Measurements from ENCODE around the gene PLCXD1. TPM values are rescaled to one million over a fixed set of nuclear protein-coding genes. Genes with fewer than 3 reads are reported as not detected.
"Not testable (repeated sequence)": the region's sequence is repeated elsewhere in the genome, so short reads cannot be mapped to it uniquely, and the experiment has no call there.

PLCXD1 gene
- total RNA-seq, 2 donors from 2014 or later: 12.6 to 19.1 TPM

DNA sequence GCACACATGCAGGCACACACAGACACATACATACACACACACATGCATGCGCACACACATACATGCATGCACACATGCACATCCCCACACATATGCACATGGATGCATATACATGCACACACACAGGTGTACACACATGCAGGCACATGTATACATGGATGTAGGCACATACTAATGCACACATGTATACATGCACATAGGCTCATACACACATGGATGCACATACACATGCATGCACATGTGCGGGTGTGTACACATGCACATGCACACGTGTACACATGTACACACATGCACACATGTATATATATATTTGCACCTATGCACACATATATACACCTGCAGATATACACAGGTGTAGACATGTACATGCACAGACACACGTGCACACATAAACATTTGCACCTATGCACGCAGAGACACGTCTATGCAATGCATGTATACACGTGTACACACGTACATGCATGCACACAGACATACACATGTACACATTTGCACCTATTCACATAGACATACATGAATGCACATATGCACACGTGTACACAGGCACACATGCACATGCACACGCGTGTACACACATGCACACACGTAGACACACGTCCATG, 4.0 kb downstream of the PLCXD1 start:
- ATAC-seq: no peak
- intact Hi-C loops (cut with DNase I, micrococcal nuclease): no loop called here
- no peak for DNase-seq

DNA sequence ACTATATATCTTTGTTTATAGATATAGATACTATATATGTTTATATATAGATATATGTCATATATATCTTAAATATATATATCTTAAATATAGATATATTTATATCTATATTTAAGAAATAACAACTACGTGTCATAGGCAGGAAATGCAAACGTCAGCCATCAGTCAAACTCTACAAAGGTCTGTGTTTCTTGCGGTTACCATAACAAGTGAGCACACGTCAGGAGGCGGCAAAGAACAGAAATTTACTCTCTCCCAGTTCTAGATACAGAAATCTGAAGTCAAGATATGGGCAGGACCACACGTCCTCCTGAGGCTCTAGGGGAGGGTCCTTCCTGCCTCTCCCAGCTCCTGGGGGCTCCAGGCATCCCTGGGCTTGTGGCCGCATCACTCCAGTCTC, 6.5 kb downstream of the PLCXD1 start:
- DNase-seq: no peak
- no peak for ATAC-seq
- intact Hi-C loops (cut with DNase I, micrococcal nuclease): no loop called here

DNA sequence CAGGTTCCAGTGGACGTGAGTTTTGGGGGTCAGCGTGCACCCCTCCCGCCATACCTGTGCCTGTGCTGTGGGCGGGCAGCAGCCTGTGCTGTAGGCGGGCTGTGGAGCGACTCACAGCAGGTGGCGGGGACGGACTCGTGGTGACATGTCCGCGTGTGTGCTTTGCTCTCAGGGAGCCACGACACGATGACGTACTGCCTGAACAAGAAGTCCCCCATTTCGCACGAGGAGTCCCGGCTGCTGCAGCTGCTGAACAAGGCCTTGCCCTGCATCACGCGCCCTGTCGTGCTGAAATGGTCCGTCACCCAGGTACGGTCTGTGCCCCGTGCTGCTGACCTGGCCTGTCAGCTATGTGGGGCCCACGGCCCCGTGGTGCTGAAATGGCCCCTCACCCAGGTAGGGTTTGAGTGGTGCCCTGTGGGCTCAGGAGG, 7.4 kb downstream of the PLCXD1 start:
- no peak for DNase-seq
- intact Hi-C loops (cut with DNase I, micrococcal nuclease): no loop called here
- no peak for ATAC-seq

DNA sequence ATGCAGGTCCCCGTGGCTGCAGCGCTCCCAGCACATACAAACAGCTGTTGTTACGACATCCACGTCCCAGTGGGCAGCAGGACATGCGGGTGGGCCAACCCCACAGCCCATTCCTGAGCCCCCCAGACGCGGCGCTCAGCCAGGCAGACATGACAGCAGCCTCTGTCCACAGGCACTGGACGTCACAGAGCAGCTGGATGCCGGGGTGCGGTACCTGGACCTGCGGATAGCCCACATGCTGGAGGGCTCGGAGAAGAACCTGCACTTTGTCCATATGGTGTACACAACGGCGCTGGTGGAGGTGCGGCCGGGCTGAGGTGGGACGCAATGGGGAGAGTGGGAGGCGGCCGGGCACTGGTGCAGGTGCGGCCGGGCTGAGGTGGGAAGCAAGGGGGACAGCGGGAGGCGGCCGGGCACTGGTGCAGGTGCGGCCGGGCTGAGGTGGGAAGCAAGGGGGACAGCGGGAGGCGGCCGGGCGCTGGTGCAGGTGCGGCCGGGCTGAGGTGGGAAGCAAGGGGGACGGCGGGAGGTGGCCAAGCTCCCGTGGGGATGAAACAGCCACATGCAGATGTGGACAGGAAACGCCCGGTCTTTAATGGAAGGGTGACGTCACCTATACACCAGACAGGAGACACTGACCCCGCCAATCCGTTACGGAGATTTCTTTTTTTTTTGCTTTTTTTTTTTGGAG, 9.4 kb downstream of the PLCXD1 start:
- intact Hi-C loops (cut with DNase I, micrococcal nuclease): no loop called here
- no peak for ATAC-seq
- DNase-seq: no peak

DNA sequence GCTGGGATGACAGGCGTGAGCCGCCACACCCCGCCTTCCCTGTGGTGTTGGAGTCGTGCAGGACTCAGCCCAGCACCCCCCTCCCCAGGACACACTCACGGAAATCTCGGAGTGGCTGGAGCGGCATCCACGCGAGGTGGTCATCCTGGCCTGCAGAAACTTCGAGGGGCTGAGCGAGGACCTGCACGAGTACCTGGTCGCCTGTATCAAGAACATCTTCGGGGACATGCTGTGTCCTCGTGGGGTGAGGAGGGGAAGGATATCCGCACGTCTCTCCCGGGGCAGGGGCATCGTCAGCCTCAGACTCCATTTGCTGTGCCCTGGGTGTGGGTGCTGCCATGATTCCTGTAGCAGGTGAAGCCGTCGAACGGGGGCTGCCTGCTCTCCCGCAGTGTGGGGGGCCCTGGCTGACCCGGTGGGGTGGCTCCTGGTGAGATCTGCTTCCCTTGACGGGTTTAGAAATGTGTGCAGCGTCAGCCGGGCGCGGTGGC, 10.3 kb downstream of the PLCXD1 start:
- DNase-seq (no peak), ATAC-seq (no peak)
- intact Hi-C loops (cut with DNase I, micrococcal nuclease): no loop called here

DNA sequence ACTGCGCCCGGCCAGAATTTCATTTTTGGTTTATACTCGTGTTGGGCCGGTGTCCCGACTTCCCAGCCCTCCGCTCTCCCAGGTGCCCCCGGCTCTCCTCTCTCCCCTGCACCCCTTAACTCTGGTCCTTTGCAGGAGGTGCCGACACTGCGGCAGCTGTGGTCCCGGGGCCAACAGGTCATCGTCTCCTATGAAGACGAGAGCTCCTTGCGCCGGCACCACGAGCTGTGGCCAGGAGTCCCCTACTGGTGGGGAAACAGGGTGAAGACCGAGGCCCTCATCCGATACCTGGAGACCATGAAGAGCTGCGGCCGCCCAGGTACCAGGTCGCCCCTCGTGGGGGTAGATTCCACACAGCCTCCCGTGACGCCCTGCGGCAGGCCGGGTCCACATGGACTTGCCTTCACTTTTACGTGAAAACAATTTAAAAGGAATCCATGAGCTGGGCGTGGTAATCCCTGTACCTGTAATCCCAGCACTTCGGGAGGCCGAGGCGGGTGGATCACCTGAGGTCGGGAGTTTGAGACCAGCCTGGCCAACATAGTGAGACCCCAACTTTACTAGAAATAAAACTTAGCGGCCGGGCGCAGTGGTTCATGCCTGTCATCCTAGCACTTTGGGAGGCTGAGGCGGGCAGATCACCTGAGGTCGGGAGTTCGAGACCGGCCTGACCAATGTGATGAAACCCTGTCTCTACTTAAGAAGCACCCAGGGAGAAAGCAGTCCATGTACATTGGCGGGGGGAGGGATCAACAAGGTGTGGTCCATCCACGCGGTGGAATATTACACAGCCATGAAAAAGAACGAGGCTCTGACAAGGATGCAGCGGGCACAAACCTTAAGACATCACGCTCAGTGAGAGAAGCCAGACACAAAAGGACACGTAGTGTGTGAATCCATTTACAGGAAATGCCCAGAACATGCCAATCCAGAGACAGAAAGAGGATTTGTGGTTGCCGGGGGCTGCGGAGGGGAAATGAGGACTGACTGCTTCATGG, 12.0 kb downstream of the PLCXD1 start:
- ATAC-seq (no peak), DNase-seq (no peak)
- intact Hi-C loops (cut with DNase I, micrococcal nuclease): no loop called here

DNA sequence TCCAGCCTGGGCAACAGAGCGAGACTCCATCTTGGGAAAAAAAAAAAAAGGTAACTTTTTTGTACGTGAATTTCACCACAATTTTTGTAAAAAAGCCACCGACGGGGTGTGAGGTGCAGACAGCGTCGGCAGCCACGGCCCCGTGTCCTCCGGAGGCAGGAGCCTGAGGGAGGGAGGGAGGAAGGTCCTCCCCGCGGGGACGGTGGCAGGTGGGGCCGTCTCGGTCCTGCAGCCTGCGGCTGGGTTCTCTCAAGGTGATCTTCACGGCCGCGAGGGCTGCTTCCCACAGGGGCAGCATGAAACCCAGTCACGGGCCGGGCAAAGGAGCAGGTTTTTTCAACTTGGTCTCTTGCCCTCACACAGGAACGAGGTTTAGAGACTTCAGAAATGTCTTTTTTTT, 14.0 kb downstream of the PLCXD1 start:
- ATAC-seq (no peak), DNase-seq (no peak)
- intact Hi-C loops (cut with DNase I, micrococcal nuclease): no loop called here

DNA sequence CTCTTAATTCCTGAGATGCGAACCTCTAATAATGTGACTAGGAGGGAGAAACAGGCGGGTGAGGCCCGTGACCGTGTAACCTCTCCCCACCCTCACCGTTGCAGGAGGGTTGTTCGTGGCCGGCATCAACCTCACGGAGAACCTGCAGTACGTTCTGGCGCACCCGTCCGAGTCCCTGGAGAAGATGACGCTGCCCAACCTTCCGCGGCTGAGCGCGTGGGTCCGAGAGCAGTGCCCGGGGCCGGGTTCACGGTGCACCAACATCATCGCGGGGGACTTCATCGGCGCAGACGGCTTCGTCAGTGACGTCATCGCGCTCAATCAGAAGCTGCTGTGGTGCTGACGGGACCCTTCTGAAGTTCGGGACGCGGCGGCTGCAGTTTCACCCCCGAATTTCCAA, 17.8 kb downstream of the PLCXD1 start:
- no peak for DNase-seq
- ATAC-seq: no peak
- intact Hi-C loops (cut with DNase I, micrococcal nuclease): no loop called here

DNA sequence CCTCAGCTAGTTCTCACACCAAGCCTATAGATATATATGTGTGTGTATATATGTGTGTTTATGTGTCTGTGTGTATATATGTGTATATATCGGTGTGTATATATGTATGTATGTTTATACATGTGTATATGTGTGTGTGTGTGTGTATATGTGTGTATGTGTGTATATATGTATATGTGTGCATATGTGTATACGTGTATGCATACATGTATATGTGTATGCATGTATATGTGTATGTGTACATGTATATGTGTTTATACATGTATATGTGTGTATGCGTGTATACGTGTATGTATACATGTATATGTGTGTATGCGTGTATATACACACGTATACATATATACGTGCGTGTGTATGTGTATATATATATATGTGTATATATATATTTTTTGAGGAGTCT, 19.2 kb downstream of the PLCXD1 start:
- DNase-seq: no peak
- intact Hi-C loops (cut with DNase I, micrococcal nuclease): no loop called here
- no peak for ATAC-seq

DNA sequence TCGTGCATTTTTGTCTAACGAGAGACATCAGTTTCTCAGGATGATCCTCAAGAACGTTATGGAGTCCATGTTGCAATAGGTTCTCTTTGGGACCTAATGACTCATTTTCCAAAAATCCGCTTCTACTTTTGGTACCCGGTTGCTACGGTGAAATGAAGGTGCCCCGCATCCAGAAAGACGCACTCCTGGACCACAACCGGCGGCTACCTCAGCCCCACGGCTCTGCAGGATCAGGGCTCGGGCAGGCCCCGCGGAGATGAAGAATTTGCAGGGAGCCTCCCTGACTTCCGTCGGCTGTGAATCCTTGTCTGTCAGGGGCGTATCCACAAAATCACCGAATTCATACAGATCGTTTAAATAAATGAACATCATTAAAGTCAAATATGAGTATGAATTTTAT, 21.8 kb downstream of the PLCXD1 start:
- DNase-seq (no peak), ATAC-seq (no peak)
- intact Hi-C loops (cut with DNase I, micrococcal nuclease): no loop called here

DNA sequence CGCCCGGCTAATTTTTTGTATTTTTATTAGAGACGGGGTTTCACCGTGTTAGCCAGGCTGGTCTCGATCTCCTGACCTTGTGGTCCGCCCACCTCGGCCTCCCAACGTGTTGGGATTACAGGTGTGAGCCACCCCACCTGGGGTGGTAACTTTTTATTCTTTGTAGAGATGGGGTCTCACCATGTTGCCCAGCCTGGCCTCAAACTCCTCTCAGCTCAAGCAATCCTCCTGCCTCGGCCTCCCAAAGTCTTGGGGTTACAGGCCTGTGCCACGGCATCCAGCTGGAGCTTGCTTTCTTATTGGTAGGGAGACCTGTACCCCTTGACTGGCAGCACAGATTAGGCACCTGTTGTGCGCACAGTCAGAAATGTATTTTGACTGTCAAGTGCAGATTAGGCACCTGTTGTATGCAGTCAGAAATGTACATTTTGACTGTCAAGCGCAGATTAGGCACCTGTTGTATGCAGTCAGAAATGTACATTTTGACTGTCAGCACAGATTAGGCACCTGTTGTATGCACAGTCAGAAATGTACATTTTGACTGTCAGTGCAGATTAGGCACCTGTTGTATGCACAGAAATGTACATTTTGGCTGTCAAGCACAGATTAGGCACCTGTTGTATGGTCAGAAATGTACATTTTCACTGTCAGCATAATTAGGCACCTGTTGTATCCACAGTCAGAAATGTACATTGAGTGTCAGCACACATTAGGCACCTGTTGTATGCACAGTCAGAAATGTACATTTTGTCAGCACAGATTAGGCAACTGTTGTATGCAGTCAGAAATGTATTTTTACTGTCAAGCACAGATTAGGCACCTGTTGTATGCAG, 24.8 kb downstream of the PLCXD1 start:
- ATAC-seq; intact Hi-C loops (cut with DNase I, micrococcal nuclease); DNase-seq: not testable (repeated sequence)

DNA sequence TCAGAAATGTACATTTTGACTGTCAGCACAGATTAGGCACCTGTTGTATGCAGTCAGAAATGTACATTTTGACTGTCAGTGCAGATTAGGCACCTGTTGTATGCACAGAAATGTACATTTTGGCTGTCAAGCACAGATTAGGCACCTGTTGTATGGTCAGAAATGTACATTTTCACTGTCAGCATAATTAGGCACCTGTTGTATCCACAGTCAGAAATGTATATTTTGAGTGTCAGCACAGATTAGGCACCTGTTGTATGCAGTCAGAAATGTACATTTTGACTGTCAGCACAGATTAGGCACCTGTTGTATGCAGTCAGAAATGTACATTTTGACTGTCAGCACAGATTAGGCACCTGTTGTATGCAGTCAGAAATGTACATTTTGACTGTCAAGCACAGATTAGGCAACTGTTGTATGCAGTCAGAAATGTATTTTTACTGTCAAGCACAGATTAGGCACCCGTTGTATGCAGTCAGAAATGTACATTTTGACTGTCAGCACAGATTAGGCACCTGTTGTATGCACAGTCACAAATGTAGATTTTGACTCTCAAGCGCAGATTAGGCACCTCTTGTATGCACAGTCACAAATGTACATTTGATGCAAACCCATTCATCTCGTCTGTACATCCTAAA, 25.6 kb downstream of the PLCXD1 start:
- ATAC-seq; intact Hi-C loops (cut with DNase I, micrococcal nuclease); DNase-seq: not testable (repeated sequence)

DNA sequence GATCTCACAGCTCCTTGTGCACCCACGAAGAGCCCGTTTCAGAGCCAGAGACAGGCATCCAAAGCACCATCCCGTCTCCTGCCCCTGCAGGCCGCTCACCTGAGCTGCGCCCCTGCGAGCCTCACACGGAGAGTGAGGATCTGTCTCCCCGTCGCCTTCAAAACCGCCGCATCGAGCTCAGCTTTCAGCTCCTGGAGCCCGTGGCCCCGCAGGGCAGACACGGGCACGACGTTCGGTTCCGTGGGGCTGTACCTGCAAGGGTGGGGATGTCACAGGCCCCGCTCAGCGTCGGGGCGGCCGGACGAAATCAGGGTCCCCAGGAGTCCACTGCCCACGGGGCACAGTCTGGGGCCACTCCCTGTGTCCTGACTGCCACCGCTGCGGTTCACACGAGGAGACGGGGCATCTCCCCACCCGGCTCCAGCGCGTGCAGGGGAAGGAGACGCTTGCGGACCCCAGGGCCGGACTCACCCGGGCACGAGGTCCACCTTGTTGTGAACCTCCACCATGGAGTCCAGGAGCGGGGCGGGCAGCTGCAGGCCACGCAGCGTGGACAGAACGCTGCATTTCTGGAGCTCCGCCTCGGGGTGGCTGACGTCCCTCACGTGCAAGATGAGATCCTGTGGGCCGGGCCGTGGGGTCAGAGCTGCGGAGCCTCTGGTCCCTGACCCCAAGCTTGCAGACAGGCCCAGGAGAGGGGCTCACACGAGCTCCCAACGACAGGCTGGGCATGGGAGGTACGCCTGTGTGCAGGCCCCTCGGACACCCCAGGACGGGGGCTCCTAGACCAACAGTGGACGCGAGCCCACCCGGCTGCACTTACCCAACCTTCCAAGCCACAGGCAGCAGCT, 26.3 kb downstream of the PLCXD1 start:
- intact Hi-C loops (cut with DNase I, micrococcal nuclease): no loop called here
- DNase-seq (no peak), ATAC-seq (no peak)

DNA sequence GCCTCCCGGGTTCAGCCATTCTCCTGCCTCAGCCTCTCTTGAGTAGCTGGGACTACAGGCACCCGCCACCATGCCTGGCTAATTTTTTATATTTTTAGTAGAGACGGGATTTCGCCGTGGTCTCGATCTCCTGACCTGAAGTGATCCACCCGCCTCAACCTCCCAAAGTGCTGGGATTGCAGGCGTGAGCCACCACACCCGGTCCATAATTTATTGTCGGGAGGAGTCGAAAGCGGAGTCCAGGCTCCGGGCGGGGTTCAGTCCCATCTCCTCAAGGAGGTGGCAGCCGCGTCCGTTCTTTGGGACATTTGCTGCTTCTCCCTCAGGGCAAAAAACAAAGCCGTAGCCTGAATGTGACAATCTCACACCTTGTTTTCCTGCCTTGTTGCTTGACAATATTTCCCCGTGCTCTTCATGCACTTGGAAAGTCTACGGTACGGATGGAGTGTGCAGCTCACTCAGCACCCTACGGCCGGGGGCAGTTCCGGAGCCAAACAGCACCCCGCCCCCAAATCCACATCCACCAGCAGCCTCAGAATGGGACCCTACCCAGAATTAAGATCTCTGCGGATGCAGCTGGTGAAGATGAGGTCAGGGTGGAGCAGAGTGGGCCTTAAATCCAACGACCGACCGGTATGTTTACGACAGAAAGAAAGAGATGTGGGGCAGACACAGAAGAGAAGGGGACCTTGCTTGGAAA, 27.8 kb downstream of the PLCXD1 start:
- intact Hi-C loops (cut with DNase I, micrococcal nuclease): no loop called here
- ATAC-seq: no peak
- DNase-seq: no peak

DNA sequence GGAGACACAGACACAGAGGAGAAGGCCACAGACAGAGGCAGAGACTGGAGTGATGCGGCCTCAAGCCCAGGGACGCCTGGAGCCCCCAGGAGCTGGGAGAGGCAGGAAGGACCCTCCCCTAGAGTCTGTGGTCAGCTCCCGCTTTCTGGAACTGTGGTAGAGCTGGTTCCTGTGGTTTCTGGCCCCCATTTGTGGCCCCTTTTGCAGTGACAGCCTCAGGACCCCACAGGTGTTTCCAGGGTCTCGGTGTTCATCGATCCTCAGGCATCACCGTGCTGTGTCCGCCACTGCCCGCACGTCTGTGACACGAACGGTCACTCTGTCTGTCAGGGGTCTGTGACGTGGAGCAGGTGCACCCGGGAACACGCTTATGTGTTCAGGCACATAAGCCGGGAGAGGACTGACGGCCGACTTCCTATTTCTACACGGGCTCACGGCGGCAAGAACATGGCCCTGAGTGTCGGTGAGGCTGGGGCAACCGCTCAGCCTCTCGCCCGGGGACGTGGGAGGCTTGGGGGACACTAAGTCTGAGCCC, 29.5 kb downstream of the PLCXD1 start:
- DNase-seq: no peak
- no peak for ATAC-seq
- intact Hi-C loops (cut with DNase I, micrococcal nuclease): no loop called here
